Esophagus muscularis mucosa (tissue), 2 donors: Measurements from ENCODE around the gene SLC41A1.

Experiments used
- POLR2A ChIP-seq: fragments of 450-650 bp; IDR thresholded peaks from one replicate; pipeline ENCODE4 v1.6.1; 2017; ENCODE audit warnings: antibody characterized with exemption, moderate library complexity, mild to moderate bottlenecking, low read depth
- POLR2AphosphoS5 ChIP-seq, 2 donors: sonication (generic); formaldehyde crosslinking; IDR thresholded peaks; one replicate each; pipeline ENCODE4 v1.6.1; 2017; ENCODE audit warnings: antibody characterized with exemption in 2 of 2

GRCh38 chr1:205774198-205775014 is 38.6 kb downstream of the SLC41A1 start:
- TF ChIP-seq POLR2A (no peak), POLR2AphosphoS5 (IDR thresholded peaks at IDR 0.05) (no peak)
